Measurements from ENCODE around the gene ADGRA3. TPM values are rescaled to one million over a fixed set of nuclear protein-coding genes. Genes with fewer than 3 reads are reported as not detected.

ADGRA3 gene
- total and polyA plus RNA-seq, 2 experiments from 2014 or later, result 16.2 to 73.9 TPM

DNA sequence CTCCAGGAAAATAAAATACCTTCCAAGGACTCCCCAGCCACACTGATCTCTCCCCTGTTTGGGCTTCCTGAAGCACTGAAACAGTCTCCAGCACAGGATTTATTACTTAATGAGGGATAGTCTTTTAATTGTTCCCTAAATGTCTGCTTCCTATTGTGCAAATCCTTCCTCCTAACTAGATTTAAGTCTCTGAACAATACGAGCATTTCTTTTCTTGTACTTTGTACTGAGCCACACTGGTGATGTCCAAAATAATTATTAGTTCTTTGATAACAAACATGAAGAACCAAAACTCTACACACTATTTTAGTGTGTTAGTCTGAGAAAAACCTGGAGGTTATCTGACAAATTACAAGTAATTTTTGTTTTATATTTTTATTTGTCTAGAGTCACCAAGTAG, 5.1 kb downstream of the ADGRA3 start (continued):
- TF ChIP-seq, protein P1, sequence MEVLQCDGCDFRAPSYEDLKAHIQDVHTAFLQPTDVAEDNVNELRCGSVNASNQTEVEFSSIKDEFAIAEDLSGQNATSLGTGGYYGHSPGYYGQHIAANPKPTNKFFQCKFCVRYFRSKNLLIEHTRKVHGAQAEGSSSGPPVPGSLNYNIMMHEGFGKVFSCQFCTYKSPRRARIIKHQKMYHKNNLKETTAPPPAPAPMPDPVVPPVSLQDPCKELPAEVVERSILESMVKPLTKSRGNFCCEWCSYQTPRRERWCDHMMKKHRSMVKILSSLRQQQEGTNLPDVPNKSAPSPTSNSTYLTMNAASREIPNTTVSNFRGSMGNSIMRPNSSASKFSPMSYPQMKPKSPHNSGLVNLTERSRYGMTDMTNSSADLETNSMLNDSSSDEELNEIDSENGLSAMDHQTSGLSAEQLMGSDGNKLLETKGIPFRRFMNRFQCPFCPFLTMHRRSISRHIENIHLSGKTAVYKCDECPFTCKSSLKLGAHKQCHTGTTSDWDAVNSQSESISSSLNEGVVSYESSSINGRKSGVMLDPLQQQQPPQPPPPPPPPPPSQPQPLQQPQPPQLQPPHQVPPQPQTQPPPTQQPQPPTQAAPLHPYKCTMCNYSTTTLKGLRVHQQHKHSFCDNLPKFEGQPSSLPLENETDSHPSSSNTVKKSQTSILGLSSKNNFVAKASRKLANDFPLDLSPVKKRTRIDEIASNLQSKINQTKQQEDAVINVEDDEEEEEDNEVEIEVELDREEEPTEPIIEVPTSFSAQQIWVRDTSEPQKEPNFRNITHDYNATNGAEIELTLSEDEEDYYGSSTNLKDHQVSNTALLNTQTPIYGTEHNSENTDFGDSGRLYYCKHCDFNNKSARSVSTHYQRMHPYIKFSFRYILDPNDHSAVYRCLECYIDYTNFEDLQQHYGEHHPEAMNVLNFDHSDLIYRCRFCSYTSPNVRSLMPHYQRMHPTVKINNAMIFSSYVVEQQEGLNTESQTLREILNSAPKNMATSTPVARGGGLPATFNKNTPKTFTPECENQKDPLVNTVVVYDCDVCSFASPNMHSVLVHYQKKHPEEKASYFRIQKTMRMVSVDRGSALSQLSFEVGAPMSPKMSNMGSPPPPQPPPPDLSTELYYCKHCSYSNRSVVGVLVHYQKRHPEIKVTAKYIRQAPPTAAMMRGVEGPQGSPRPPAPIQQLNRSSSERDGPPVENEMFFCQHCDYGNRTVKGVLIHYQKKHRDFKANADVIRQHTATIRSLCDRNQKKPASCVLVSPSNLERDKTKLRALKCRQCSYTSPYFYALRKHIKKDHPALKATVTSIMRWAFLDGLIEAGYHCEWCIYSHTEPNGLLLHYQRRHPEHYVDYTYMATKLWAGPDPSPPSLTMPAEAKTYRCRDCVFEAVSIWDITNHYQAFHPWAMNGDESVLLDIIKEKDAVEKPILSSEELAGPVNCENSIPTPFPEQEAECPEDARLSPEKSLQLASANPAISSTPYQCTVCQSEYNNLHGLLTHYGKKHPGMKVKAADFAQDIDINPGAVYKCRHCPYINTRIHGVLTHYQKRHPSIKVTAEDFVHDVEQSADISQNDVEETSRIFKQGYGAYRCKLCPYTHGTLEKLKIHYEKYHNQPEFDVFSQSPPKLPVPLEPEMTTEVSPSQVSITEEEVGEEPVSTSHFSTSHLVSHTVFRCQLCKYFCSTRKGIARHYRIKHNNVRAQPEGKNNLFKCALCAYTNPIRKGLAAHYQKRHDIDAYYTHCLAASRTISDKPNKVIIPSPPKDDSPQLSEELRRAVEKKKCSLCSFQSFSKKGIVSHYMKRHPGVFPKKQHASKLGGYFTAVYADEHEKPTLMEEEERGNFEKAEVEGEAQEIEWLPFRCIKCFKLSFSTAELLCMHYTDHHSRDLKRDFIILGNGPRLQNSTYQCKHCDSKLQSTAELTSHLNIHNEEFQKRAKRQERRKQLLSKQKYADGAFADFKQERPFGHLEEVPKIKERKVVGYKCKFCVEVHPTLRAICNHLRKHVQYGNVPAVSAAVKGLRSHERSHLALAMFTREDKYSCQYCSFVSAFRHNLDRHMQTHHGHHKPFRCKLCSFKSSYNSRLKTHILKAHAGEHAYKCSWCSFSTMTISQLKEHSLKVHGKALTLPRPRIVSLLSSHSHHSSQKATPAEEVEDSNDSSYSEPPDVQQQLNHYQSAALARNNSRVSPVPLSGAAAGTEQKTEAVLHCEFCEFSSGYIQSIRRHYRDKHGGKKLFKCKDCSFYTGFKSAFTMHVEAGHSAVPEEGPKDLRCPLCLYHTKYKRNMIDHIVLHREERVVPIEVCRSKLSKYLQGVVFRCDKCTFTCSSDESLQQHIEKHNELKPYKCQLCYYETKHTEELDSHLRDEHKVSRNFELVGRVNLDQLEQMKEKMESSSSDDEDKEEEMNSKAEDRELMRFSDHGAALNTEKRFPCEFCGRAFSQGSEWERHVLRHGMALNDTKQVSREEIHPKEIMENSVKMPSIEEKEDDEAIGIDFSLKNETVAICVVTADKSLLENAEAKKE (CRISPR knock-in tag; IDR thresholded peaks at IDR 0.05), result no peak
- TF ChIP-seq CREB1 (CRISPR knock-in tag; IDR thresholded peaks at IDR 0.05; ENCODE audit: low read depth) (no peak), CTCF (conservative IDR thresholded peaks at IDR 0.05; ENCODE audit: low read depth in 2 of 2) (no peak)

DNA sequence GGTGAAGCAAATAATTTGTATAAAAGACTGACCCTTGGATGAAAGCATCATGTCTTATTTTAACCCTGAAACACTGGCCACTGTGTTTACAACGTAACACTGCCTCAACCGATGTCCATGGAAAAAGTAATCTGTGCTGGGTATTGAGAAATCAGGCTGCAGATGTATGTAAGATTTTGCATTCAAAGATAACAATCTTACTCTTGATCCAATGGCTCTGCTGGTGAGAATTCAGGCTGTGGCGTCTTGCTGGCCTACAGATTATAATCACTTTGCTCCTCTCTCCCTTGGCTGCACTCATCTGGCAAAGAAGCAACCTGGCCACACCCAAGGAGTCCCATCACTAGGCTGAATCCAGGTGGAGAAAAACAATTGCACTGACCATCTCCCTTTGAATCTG, 7.5 kb downstream of the ADGRA3 start:
- H3K36me3 Mint-ChIP-seq (ENCODE audit: low read depth), result peaks cover 2% of the 10 kb centered on the region; the same call in 2 of the 3 replicates
- Histone ChIP-seq H3K9me2 (ENCODE audit: insufficient read depth) (no peaks in the 10 kb centered on the region), H3K79me2 (replicated peaks; ENCODE audit: insufficient read depth) (no peaks in the 10 kb centered on the region), H3K27me3 (ENCODE audit: insufficient read depth) (no peaks in the 10 kb centered on the region), H4K20me1 (replicated peaks; ENCODE audit: insufficient read depth) (peaks cover 69% of the 10 kb centered on the region), H2AFZ (no peak overlapping the region), H3K4me1 (ENCODE audit: insufficient read depth) (peaks cover 66% of the 10 kb centered on the region), H3K4me2 (no peak overlapping the region), H3K27ac (ENCODE audit: low read depth) (no peak overlapping the region), H3F3A (replicated peaks; ENCODE audit: low read depth) (no peaks in the 10 kb centered on the region), H3K36me3 (ENCODE audit: insufficient read depth) (no peaks in the 10 kb centered on the region), H3K4me3 (no peak overlapping the region)
- no peak for ATAC-seq
- no peak overlapping the region for H3K4me3 Mint-ChIP-seq
- no peak for DNase-seq (ENCODE audit: low spot score)
- H3K9me3 Mint-ChIP-seq, result no peaks in the 10 kb centered on the region; the same call in 2 of the 3 replicates
- no peaks in the 10 kb centered on the region for H3K27me3 Mint-ChIP-seq (ENCODE audit: insufficient read depth, low read depth, poor library complexity)
- TF ChIP-seq CTCF (conservative IDR thresholded peaks at IDR 0.05; ENCODE audit: low read depth in 2 of 2), result no peak
- TF ChIP-seq NANOG (IDR thresholded peaks at IDR 0.05; ENCODE audit: borderline replicate concordance), result no peak
- TF ChIP-seq, protein P2, sequence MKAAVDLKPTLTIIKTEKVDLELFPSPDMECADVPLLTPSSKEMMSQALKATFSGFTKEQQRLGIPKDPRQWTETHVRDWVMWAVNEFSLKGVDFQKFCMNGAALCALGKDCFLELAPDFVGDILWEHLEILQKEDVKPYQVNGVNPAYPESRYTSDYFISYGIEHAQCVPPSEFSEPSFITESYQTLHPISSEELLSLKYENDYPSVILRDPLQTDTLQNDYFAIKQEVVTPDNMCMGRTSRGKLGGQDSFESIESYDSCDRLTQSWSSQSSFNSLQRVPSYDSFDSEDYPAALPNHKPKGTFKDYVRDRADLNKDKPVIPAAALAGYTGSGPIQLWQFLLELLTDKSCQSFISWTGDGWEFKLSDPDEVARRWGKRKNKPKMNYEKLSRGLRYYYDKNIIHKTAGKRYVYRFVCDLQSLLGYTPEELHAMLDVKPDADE (IDR thresholded peaks at IDR 0.05), result no peak
- no peak for TF ChIP-seq STAT1 (IDR thresholded peaks at IDR 0.05; ENCODE audit: unreplicated experiment)
- peak overlapping the region; percentile 3; the same call in 1 of the 2 replicates for H3K27ac Mint-ChIP-seq
- peaks cover 68% of the 10 kb centered on the region for H3K4me1 Mint-ChIP-seq

All from GM23338 (cell line).